SIG-M5 (cell line): ENCODE measurements around the gene SEC24A.
"Not testable (repeated sequence)": the region's sequence is repeated elsewhere in the genome, so short reads cannot be mapped to it uniquely, and the experiment has no call there.

Experiments used
- DNase-seq: peaks from one replicate; lab custom pipeline; 2025; lab: John Stamatoyannopoulos, UW

Gene SEC24A

DNA sequence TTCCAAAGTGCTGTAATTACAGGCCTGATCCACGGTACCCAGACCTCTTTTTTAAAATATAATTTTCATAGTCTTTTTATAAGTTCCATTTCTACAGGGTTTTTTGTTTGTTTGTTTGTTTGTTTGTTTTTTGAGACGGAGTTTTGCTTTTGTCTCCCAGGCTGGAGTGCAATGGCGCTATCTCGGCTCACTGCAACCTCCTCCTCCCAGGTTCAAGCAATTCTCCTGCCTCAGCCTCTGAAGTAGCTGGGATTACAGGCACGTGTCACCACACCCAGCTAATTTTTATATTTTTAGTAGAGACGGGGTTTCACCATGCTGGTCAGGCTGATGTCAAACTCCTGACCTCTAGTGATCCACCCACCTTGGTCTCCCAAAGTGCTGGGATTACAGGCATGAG, 2.1 kb downstream of the SEC24A start:
- DNase-seq: not testable (repeated sequence)

DNA sequence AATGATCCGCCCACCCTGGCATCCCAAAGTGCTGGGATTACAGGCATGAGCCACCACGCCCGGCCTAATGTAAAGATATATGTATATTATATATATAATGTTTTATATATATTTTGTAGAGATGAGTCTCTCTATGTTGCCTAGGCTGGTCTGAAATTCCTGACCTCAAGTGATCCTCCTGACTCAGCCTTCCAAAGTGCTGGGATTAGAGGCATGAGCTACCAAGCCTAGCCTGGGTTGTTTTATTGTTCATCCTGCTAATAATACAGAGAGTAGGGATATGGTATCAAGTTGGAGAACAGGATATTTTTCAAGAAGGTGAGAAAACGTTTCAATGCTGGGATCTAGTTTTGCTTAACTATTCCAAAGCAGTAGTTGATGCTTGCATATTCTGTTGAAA, 2.9 kb downstream of the SEC24A start:
- no peak for DNase-seq

DNA sequence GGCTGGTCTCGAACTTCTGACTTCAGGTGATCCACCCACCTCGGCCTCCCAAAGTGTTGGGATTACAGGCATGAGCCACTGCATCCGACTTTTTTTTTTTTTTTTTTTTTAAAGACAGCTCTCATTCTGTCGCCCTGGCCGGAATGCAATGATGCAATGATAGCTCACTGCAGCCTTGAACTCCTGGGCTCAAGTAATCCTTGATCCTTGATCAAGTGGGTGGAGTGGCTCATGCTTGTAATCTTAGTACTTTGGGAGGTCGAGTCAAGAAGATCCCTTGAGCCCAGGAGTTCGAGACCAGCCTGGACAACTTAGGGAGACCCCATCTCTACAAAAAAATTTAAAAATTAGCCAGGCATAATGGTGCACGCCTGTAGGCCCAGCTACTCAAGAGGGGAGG, 8.1 kb downstream of the SEC24A start:
- DNase-seq: no peak

DNA sequence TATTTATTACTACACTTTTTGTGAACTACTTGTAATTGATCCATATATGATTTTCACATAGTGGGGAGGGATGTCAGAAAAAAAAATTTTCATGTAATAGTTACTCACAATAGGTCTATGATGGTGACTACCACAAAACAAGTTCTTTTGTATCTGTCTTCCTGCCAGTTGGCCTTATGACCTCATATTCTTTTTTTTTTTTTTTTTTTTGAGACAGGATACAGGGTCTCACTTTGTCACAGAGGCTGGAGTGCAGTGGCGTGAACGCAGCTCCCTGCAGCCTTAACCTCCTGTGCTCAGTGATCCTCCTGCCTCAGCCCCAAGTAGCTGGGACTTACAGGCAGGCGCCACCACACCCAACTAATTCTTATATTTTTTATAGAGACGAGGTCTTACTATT, 10.9 kb downstream of the SEC24A start:
- DNase-seq: no peak

DNA sequence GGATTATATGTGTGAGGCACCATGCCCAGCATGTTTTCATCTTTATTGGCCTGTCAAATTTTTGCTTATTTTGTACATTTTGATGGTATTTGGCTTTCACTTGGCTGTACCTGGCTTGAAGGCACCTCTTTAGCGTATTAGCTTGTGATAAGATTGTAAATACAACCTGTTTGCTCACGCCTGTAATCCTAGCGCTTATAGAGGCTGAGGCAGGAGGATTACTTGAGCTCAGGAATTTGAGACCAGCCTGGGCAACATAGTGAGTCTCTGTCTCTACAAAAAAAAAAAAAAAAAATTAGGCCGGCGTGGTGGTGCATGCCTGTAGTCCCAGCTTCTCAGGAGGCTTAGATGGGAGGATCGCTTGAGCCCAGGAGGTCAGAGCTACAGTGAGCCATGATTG, 11.3 kb downstream of the SEC24A start:
- DNase-seq: no peak

DNA sequence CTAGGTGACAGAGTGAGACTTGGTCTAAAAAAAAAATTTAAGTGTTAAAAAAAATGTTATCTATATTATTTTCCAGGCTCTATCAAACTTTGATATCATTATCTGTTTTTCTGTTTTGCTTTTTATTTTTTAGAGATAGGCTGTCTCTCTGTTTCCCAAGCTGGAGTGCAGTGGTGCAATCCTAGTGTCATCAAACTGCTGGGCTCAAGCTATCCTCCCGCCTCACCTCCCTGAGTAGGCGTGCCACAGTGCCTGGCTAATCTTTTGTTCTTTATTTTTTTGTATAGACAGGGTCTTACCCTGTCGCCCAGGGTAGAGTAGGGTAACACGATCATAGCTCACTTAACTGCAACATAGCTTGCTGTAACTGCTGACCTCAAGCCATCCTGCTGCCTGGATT, 14.4 kb downstream of the SEC24A start:
- DNase-seq: no peak

DNA sequence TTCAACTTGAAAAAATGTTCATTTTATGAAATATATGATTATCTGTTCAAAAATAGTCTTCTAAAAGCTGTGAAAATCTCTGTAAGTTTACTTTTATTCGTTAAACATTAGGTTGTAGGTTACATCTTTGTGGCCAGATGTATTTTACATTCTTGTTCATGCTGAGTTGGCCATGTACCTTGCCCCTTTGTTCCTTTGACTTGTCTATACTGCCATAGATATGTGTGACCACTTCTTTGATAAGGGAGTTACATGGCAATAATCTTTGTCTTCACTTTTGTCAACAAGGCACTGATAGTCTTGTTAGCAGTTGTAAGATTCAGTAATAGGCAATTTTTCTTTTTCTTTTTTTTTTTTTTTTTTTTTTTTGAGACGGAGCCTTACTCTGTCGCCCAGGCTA, 15.9 kb downstream of the SEC24A start:
- no peak for DNase-seq

DNA sequence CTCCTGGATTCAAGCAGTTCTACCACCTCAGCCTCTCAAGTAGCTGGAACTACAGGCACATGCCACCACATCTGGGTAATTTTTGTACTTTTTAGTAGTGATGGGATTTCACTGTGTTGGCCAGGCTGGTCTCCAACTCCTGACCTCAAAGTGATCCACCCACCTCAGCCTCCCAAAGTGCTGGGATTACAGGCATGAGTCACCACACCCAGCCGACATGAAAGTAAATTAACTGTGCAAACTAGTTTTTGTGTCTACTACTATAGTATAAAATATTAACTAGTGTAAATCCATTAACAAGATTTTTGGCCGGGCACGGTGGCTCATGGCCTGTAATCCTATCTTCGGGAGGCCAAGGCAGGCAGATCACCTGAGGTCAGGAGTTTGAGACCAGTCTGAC, 25.0 kb downstream of the SEC24A start:
- DNase-seq: not testable (repeated sequence)

DNA sequence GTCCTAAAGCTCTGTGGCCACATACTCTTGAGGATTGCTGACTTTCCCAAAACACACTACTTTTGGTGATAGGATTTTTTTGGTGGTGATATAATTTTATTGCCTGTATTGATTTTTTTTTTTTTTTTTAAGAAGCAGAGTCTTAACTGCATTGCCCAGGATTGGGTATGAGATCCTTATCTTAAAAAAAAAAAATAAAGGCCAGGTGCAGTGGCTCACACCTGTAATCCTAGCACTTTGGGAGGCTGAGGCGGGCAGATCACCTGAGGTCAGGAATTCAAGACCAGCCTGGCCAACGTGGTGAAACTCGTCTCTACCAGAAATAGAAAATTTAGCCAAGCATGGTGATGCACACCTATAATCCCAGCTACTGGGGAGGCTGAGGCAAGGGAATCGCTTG, 28.8 kb downstream of the SEC24A start:
- not testable (repeated sequence) for DNase-seq

DNA sequence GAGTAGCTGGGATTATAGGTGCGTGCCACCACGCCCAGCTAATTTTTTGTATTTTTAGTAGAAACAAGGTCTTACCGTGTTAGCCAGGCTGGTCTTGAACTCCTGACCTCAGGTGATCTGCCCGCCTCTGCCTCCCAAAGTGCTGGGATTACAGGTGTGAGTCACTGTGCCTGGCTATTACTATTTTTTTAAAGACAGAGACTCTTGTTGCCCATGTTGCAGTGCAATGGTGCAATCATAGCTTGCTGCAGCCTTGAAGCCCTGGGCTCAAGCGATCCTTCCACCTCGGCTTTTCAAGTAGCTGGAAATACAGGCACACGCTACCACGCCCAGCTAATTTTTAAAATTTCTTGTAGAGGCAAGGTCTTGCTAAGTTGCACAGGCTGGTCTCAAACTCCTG, 41.6 kb downstream of the SEC24A start:
- not testable (repeated sequence) for DNase-seq

DNA sequence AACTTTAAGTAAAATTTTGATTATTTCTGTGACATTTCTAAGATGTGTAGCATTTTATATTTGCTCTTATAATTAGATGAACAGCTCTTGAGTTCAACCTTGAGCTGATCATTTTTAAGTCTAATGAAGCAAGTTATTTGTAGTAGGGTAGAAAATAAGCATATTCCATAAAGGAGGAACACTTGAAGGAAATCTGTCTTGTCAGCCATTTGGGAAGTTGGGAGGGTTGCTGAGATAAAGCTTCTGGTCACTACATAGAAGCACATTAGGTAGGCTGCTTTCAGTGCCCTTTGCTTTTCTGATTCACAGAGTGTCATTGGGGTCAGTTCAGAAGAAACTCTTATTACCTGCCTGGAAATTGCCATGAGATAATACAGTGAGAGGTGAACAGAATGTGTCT, 44.1 kb downstream of the SEC24A start:
- no peak for DNase-seq

DNA sequence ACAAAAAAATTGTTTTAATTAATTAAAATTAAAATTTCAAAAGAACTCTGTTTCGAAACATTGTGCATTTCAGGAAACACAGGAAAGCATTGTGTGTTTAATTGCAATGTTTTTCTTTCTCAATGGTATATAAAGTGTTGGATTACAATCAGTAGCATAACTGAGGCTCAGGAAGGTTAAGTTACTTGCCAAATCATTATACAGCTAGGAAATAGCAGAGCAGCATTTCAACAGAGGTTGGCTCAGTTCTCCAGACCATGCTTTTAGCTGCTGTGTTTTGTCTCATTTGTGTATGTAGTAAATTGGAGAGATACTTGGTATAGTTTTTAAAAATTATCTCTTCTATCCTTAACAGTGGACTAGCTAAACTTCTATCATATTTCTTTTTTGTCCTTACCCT, 59.7 kb downstream of the SEC24A start:
- no peak for DNase-seq

DNA sequence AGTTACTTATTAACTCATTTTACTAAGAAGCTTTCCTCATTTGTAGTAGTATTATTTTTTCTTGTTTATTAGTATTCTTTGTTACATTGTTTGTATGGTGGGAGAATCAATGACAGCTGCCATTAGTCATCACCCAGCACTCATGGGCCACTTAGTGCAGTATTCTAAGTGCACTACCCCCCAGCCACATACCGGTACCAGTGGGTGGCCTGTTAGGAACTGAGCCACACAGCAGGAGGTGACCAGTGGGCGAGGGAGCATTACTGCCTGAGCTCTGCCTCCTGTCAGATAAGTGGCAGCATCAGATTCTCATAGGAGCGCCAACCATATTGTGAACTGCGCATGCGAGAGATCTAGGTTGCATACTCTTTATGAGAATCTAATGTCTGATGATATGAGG, 65.5 kb downstream of the SEC24A start:
- no peak for DNase-seq

DNA sequence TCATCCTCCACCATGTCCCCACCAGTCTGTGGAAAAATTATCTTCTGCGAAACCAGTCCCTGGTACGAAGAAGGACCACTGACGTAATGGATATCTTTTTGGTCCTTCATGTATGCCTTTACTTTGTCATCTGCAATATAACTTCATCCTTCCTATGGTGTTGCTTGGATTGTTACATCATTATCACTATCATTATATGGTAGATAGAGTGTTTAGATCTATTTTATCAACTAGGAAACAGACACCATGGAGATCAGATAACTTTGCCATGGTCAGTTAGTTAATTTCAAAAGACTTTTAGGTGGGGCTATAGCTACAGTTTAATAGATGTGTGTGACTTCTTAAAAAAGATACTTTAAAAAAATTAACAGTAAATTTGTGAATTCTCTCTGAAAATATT, 66.0 kb downstream of the SEC24A start:
- no peak for DNase-seq

DNA sequence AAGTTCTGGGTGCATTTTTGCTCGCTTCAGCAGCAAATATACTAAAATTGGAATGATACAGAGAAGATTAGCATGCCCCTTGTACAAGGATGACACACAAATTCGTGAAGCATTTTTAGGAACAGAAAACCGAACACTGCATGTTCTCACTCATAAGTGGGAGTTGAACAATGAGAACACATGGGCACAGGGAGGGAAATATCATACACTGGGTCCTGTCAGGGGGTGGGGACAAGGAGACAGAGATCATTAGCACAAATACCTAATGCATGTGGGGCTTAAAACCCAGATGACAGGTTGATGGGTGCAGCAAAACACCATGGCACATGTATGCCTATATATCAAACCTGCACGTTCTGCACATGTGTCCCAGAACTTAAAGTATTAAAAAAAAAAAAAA, 66.9 kb downstream of the SEC24A start:
- DNase-seq: not testable (repeated sequence)

DNA sequence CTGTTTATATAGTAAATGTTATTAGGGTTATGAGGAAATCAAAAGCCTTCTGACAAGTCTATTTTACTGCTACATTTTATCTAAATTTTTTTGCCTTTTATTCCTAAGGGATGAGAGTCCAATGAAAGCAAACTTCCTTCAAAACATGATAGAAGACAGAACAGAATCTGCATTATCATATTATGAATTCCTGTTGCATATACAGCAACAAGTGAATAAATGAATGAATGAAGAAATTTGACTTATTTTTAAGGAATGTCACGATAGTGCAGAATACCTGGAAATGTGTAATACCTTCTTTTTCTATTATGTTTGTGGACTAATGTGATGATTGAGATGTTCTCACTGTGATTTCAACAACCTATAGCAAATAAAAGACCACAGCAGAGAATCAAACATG, 76.3 kb downstream of the SEC24A start:
- DNase-seq: no peak

DNA sequence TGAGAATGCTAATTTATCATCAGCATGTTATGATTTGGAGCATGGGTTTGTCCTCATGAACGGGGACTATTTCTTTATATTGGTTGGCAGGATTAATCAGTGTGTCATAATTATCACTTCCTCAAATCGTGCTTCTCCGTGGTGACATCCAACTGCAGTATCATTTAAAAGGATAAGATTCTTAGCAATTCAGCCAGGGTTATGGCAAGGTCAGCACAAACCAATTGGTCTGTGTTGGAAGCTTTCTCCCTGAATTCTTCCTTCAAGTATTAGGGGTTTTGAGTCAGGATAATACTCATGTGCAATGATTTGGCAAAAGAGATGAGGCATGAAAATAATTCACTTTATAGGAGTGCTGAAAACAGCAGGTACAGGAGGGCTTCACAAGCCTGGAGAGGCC, 84.2 kb downstream of the SEC24A start:
- DNase-seq: no peak

DNA sequence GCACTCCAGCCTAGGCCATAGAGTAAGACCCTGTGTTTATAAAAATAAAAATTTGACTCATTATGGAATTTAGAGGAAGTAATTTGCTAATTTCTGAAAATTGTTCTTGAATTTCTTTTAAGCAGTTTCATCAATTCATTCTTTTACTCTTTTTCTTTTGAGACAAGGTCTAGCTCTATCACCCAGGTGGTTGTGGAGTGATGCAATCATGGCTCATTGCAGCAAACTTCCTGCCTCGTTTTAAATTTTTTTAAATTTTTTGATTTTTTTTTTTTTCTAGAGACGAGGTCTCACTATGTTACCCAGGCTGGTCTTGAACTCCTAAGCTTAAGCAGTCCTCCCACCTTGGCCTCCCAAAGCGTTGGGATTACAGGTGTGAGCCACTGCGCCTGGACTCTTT, 86.7 kb downstream of the SEC24A start:
- no peak for DNase-seq

DNA sequence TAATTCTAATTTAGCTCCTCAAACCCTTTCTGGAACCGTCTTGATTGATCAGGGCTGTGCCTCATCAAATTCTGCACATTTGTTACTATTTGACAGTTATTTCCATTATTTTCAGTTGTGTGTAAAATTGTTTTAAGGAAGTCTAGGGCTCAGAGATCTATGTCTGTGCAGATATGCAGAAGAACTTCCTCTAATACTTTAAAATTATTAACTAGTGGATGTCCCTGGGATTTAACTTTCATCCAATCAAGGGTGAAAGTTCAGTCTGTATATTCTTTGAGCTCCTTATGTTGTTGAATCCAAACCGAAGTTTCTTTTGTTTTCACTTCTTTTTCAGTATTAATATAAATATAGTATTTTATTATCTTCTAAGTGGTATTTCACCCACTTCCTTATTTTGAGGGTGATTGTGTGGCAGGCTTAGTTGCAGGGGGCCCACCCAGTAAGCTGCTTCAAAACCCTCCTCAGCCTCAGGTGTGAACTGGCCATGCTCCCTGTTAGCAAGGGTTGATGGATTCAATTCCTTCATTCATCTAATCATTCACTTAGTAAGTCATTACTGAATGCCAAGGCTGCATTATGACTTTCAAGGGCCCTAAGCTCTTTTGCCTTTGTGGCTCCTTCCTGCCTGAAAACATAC, 87.7 kb downstream of the SEC24A start:
- no peak for DNase-seq

DNA sequence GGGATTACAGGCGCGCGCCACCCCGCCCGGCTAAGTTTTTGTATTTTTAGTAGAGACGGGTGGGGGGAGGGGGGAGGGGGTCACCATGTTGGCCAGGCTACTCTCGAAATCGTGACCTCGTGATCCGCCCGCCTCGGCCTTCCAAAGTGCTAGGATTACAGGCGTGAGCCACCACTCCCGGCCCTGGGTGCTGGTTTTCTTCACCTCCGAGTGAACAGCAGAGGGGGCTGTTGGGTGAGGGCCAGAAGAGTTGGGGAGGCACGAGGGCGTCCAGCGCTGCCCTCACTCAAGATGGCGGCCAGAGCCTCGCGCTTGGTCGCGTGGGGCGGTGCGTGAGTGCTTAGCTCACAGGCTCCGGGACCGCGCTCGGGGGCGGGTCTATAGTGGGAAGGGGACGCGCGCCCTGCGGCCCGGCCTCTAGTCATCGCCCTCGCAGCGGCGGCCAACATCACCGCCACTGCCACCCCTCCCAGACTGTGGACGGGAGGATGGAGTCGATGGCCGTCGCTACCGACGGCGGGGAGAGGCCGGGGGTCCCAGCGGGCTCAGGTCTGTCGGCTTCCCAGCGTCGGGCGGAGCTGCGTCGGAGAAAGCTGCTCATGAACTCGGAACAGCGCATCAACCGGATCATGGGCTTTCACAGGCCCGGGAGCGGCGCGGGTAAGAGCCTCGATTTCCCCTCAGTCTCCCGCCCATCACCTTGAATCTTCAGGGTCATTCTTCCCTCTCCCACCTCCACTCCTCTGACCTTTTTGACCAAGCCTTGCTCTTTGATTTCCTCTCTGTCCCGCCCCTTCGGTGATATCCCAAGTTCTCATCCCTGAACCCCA, 89.8 kb downstream of the SEC24A start, which contains the start of gene CAMLG:
Gene CAMLG, plus strand, starts transcription at position 416 of the 830 bp plus-strand sequence. Its CDS starts 73 bp downstream, at position 489.
- peak; percentile 66 for DNase-seq

DNA sequence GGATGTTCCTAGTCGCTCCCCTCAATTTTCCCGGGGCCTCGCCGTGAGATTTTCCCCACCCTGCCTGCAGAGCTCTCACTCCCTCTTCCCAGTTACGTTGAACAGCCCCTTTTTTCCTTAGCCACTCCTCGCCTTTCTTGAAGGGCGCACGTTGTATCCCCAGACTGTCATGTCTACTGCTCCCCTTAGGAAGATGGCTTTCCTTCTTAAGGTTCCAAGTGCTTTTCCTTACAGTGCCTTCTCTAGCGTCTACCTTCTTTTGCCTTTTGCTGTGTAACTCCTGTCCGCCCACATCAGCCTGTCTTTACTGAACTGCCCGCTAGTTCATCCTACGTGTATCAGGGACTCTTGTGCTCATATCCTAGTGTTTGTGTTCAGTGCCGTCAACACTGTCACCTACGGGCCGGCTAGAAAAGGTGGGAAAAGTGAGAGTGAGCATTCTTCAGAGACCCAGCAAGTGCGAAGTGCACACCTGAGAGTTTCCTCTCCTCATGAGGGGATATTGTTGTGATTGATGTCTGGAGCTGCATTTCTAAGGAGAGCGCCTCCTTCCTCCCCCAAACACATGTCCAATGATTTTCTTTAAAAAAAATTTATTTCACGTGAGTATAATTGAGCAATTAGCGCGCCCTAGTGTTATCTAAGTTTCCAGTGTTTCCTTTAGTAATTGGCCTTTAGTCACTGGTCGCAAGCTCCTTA, 90.5 kb downstream of the SEC24A start:
- peak; percentile 31 for DNase-seq

DNA sequence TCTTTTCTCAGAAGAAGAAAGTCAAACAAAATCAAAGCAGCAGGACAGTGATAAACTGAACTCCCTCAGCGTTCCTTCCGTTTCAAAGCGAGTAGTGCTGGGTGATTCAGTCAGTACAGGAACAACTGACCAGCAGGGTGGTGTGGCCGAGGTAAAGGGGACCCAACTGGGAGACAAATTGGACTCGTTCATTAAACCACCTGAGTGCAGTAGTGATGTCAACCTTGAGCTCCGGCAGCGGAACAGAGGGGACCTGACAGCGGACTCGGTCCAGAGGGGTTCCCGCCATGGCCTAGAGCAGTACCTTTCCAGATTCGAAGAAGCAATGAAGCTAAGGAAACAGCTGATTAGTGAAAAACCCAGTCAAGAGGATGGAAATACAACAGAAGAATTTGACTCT, 92.5 kb downstream of the SEC24A start:
- DNase-seq: no peak

DNA sequence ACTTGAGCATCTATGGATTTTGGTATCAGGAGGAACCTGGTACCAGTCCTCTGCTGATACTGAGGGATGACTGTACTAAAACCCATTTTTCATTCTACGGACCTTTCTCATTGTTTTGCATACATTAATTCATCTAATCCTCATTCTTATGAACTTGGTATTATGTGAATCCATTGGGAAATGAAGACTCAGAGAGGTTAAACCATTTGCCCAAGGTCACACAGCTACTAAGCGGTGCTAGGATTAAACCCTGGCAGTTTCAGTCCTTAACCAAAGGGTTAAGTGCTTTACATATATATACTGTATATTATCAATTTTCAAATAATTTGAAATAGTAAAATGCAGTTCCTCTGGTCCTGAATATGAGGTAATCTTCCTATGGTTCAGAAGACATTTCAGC, 93.5 kb downstream of the SEC24A start:
- no peak for DNase-seq
